ENCODE data around the gene FXYD7.

Gene FXYD7

GRCh38 chr19:35107545-35107944, 35.5 kb upstream of the FXYD7 start:
- TF ChIP-seq CTCF (IDR thresholded peaks at IDR 0.05): no peak
- Histone ChIP-seq H3K4me3 (ENCODE audit: low read depth in 1 of 2, low read length in 1 of 2) (no peak overlapping the region), H3K27me3 (peaks cover 13% of the 10 kb centered on the region), H3K9me3 (no peaks in the 10 kb centered on the region), H3K4me1 (ENCODE audit: control insufficient read depth in 1 of 2, insufficient read depth in 1 of 2, low read depth in 1 of 2, low read length in 1 of 2) (no peaks in the 10 kb centered on the region), H3K36me3 (no peaks in the 10 kb centered on the region), H3K27ac (no peak overlapping the region)

GRCh38 chr19:35108730-35109129, 34.3 kb upstream of the FXYD7 start:
- no peaks in the 10 kb centered on the region for H3K9me3 ChIP-seq
- H3K27ac ChIP-seq: no peak overlapping the region
- H3K36me3 ChIP-seq: no peaks in the 10 kb centered on the region
- H3K4me1 ChIP-seq (ENCODE audit: control insufficient read depth in 1 of 2, insufficient read depth in 1 of 2, low read depth in 1 of 2, low read length in 1 of 2): no peaks in the 10 kb centered on the region
- TF ChIP-seq CTCF (IDR thresholded peaks at IDR 0.05): no peak
- H3K4me3 ChIP-seq (ENCODE audit: low read depth in 1 of 2, low read length in 1 of 2): no peak overlapping the region
- peaks cover 13% of the 10 kb centered on the region for H3K27me3 ChIP-seq

GRCh38 chr19:35109395-35110112, 33.5 kb upstream of the FXYD7 start:
- no peak overlapping the region for H3K27ac ChIP-seq

GRCh38 chr19:35110974-35111373, 32.1 kb upstream of the FXYD7 start:
- Histone ChIP-seq H3K27me3 (peaks cover 28% of the 10 kb centered on the region), H3K4me3 (ENCODE audit: low read depth in 1 of 2, low read length in 1 of 2) (no peak overlapping the region), H3K4me1 (ENCODE audit: control insufficient read depth in 1 of 2, insufficient read depth in 1 of 2, low read depth in 1 of 2, low read length in 1 of 2) (no peaks in the 10 kb centered on the region), H3K9me3 (no peaks in the 10 kb centered on the region), H3K36me3 (no peaks in the 10 kb centered on the region), H3K27ac (no peak overlapping the region)
- no peak for TF ChIP-seq CTCF (IDR thresholded peaks at IDR 0.05)

More at GRCh38 chr19:35109395-35110112, 33.5 kb upstream of the FXYD7 start:
- peaks cover 14% of the 10 kb centered on the region for H3K27me3 ChIP-seq
- no peaks in the 10 kb centered on the region for H3K9me3 ChIP-seq
- H3K4me3 ChIP-seq (ENCODE audit: low read depth in 1 of 2, low read length in 1 of 2): no peak overlapping the region
- H3K36me3 ChIP-seq: no peaks in the 10 kb centered on the region
- TF ChIP-seq CTCF (IDR thresholded peaks at IDR 0.05): no peak
- no peaks in the 10 kb centered on the region for H3K4me1 ChIP-seq (ENCODE audit: control insufficient read depth in 1 of 2, insufficient read depth in 1 of 2, low read depth in 1 of 2, low read length in 1 of 2)

GRCh38 chr19:35112995-35113688, 29.9 kb upstream of the FXYD7 start:
- no peaks in the 10 kb centered on the region for H3K4me1 ChIP-seq (ENCODE audit: control insufficient read depth in 1 of 2, insufficient read depth in 1 of 2, low read depth in 1 of 2, low read length in 1 of 2)
- TF ChIP-seq CTCF (IDR thresholded peaks at IDR 0.05): no peak
- H3K4me3 ChIP-seq (ENCODE audit: low read depth in 1 of 2, low read length in 1 of 2): no peak overlapping the region
- H3K36me3 ChIP-seq: no peaks in the 10 kb centered on the region
- H3K9me3 ChIP-seq: no peaks in the 10 kb centered on the region
- peaks cover 48% of the 10 kb centered on the region for H3K27me3 ChIP-seq
- H3K27ac ChIP-seq: no peak overlapping the region
